Middle frontal gyrus (tissue), 1 donor: ENCODE data around the gene SLC7A11.

Experiments used
- DNase-seq: peaks from one replicate; pipeline ENCODE4 v3.0.0-alpha.2; 2015; ENCODE audit warnings: low spot score; ENCODE audit errors: extremely low spot score

The SLC7A11 gene

DNA sequence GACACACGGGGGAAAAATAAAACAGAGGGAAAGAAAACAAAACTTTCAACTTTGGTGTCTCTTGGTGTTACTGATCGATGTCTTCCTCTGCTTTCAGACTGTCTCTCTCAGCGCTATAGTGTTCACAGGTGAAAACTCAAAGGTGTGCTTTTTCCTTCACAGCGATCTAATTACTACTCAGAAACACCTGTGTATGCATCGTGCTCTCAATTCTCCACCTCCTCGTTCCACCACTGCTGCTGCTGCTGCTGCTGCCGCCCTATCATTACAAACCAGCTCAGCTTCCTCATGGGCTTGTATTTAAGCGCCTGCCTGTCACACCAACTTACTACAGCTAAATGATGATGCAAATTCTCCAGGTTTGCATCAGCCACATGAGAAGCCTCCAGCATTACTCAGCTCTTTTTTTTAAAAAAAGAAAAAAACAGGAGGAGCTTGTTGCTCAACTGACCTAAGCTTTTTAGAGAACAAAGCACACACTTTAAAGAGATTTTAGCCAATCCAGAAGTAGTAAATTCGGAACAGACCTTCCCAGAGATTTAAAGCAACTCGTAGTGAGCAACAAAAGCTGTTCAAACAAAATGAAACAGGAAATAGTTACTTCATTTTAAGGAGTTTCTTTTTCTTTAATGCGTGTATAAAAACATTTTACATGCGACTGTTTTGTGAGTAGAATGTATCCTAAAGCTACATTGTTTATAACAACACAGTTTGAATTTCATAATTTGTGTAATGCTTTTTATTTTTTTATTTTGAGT is at the start of gene SLC7A11:
SLC7A11 (minus strand) TSS at position 274 of the 758 bp plus-strand sequence. CDS start 280 bp downstream, outside the sequence.
- DNase-seq = no peak

DNA sequence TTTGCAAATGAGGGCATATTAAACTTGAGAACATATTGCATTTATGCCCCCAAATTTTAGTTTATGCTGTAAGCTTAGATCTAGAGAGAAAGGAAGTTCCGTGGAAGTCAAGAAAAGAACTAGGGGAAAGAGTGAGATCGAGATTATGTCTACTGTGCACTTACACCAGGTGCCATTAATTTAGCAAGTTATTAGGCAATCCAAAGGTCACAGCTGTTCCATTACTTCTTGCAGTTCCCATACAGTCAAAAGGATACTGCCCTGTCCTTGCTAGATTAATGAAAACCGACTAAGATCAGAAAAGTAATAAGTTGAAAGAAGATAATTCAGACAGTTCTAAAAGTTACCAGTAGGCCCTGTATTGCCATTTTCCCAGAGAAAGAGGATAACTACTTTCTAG is 49.3 kb upstream of the SLC7A11 start:
- DNase-seq = no peak

DNA sequence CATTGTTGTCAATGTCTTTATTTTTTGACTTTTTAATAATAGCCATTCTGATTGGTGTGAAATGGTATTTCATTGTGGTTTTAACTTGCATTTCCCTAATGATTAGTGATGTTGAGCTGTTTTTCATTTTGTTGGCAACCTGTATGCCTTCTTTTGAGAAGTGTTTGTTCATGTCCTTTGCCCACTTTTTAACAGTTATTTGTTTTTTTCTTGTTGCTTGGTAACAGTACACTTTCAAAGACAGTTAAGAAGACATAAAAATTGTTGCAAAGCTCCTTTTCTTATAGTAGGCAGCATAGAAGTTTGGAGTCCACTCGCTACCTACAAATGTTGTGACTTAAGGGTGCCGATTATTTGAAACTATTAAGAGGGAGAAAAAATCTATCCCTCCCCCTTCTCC is 48.7 kb upstream of the SLC7A11 start:
- DNase-seq = no peak

DNA sequence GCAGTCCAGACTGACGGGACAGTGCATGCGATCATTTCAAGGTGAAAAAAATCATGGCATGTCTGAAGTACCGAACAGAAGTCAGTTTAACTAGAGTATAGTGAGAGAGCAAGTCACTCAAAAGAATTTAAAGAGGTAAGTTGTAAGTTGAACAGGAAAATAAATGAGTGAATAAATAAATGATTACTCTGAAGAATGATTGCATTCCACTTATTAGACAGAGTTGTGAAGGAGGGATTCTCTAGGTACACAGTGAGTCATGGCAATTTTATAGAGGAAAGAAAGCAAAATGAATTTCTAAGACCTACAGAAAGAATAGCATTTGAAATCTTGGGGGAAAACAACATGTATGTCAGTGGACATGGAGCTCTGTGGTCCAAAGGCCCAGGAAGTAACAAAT is 37.1 kb upstream of the SLC7A11 start:
- no peak for DNase-seq

DNA sequence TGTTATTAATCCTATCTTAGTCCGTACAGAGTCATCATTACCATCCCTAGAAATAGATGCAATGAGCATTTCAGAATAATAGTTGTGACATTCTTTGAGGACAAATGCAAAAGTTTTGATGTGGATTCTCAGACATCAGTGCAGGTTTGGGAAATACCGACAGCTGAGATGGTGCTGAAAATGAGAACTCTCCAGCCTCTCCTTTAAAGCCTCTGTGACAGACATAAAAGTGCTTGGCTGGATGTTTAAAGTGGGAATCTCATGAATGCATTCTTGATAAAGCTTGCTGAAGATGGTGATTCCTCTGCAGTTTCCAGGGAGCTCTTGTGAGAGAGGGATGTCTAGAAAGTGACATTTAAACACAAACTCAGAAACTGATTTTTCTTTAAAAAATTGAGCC is 35.0 kb upstream of the SLC7A11 start:
- DNase-seq = no peak

DNA sequence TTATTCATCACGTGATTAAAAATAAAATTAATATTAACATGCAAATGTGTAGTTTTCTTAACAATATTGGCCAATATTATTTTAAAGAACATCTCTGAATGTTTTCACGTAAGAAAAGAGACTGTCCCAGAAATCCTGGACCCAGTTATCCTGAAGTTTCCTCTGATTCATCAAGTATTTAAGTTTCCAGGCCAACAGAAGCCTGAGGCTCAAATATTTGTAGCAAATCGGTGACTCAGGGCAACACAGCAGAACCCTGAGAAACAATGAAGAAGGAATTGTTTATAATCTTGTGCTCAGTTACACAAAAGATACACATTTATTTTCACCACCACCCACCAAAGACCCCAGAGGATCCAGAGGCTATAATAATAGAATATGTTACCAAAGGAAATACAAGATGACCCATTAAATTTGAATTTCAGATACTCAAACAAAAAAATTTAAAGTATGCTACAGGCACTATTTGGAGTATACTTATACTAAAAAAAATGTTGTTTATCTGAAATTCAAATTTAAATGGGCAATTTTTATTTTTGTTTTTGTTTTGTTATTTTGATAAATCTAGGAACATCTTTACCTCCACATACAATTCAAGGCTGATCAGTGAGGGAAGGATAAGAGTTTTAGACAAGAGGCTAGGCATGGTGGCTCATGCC is 33.9 kb upstream of the SLC7A11 start:
- no peak for DNase-seq

DNA sequence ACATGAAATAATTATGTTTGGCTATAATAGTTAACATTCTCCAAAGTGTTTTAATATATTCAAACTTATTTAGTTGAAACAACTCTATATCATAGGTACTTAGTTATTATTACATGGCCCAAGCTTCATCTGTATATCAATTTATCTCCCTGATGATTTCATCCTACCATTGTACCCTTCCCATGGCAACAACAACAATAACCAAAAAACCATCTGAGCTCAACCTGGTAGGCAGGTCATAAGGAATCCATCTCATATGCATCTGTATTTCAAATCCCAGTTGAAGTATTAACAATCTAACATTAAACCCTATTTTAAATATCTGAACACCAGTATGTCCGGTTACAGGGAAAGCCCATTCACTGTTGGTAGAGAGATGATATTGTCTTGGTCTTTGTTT is 33.1 kb upstream of the SLC7A11 start:
- no peak for DNase-seq

DNA sequence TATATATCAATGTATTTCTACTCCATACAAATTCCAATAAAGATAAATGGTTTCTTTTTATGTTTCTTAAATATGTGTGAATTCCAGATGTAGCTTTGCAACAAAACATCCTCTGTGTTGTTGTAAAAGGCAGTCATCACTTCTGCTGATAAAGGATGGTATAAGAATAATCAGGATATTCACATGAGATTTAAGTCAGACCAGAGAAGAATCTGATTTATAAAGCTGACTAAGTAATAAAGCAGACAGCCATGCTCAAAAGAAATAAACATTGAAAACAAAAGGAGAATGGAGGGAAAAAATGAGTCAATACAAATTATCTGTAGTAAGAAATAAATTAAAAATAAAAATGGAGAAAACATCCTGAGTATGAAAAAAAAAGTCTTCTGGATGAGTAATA is 27.0 kb upstream of the SLC7A11 start:
- no peak for DNase-seq

DNA sequence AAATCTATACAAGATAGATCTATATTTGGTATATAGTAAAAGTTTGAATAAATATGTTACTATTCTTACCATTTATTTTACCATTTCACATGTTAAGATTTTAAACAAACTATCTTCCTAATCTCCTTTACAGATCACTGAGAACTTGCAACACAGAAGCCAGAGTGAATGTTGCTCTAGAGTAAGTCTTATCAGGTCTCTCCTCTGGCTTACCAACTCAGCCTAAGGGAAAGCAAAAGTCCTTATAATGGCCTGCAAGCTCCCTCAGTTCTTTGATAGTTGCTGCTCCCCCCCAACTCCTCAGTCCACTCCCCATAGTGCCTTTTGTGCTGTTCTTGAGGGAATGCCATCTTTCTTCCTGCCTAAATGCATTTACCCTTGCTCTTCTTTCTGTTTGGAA is 25.7 kb upstream of the SLC7A11 start:
- no peak for DNase-seq

DNA sequence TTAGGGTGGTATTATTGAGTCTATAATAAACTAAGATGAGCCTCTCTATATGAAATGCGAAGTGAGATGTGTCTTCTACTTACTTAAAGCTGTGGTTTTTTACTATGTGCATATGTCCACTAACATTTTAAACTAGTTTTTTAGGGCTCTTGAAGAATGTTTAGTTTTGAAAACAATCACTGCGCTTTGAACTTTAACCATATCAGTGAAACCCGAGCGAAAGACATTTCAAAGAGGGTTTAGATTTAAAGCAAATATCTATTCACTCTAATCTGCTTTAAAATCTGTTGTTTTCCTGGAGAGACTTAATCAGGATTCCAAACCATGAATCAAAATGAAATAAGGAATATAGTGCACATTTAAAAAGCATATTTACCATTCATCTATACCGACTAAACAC is 24.8 kb upstream of the SLC7A11 start:
- no peak for DNase-seq

DNA sequence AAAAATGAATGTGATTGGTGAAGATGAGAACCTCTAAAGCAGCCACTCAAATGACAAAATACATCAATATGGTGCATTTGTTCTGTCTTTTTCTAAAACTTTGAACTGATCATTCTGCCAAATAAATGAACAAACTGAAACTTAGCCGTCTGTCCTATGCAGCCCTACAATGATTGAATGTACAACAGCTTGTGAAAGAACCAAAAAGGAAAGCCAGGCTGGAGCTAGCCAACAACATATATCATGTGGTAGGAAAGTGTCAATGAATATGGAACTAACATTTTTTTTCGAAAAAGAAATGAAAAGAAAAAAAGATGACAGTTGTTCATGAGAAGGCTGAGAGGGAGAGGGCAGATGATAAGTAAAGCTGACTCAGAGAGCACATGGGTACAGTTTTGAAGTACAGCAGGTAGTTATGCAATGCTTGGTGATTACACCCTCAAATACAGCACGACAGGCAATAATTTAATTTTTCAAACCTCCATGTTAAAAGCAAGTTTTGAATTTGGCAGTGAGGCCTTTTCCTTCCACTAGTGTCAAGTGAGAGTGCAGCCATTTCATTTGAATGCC is 21.2 kb upstream of the SLC7A11 start:
- no peak for DNase-seq

DNA sequence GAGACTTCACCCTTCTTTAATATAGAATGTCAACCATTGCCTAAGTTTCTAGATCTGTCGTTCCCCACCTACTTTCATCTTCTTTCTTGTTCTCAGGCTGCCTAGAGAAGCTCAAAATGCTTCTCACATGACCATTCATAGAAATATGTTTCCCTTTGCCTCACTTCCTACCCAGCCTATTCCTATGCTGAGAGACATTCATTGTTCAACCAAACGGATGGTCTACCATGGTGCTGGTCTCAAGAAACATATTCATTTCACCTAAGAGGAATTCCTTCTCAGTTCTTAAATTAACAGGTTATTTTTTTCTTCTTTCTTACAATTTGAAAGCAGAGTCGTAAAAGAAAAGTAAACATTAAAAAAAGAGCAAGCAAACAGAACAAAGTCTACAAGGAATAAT is 20.3 kb upstream of the SLC7A11 start:
- DNase-seq = no peak

DNA sequence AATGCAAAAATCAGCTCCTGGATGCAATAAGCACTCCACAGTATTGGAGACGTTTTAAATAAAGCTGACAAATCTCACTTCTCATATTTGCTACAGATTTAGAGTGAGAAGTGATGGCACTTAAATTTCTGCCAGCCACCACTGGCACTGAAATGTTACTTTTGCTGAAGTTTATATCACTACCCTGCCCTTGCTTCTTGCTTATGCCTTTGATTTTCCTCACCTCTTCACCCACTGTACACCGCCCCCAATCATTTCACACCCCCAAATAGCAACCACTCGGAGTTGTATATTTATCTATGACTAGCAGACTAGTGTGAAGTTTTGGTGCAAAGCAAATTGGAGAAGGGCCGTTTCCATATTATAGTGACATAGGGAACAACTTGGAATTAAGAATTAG is 19.9 kb upstream of the SLC7A11 start:
- no peak for DNase-seq

DNA sequence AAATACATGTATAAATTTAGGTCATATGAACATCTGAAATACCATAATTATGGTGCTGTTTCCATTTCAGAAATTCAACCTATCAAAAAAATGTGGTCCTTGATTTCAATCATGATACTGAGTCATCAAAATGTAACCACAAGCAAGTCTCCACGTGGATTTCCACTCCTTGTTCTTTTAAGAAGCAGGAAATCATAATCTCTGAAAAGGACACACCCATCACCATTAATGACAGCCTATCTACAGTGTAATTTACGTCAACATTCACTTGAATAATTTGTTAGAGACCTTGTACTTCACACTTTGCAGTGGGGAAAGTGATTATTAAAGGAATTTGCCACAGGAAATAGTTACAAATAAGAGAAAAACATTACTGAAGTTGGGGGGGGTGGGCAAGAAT is 17.7 kb upstream of the SLC7A11 start:
- DNase-seq = no peak

DNA sequence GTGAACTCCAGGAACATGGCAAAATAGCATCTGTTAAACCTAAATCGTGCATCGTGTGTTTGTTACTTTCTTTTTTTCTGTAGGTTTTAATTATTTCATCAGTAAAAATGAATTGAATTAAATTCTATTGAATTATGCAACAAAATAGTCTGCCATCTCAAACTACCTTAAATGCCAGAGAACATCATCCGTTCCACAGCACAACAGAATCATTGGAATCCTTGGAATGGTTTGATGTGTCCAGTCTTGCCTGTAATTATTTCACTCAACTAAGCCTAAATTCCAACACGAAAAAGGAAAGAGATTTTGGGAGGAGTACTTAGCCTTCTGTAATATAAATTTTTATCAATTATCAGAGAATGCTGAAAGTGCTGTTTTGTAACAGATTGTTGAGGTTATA is 17.1 kb upstream of the SLC7A11 start:
- DNase-seq = no peak

DNA sequence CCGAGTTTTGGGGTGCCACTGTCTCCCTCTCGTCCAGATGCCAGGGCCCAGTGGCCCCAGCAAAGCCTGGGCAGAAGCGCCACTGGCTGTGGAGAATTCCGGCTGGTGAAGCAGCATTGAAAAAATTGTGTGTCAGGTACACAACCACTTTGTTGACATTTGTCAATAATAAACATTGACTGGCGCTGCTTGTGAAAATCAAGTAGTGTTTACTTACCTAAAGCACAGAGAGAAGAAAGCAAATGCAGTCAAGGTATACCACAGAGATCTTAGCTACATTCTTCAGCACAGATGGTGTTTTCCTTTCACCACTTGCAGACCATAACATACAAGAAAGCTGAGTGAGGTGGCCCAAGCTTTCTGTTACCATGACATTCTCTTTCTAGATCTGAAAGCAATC is 14.5 kb upstream of the SLC7A11 start:
- no peak for DNase-seq

DNA sequence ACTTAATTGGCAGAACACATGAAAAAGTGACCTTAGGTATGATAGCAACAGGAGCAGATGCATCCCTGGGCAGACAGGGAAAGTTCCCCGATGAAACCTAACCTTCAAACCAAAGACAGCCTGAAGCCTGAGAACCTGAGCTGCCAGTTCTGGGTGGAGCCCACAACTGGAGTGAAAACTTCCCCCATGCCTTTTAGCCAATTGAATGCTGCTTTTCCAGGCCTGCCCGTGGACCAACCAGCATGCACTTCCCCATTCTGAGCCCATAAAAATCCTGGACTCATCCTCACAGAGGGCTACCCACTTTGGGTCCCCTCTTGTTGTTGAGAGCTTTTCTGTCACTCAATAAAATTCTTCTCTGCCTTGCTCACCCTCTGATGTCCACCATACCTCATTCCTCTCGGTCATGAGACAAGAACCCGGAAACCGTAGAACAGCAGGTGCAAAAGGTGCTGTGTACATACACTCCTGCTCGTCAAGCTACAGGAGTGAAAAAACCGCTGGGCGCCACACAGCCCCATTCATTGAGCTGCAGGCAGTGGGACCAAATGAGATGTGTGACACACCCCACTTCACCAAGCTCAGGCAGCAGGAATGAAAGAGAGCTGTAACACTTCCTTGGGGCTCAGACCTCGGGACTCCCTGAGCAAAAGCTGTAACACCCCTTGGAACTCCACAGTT is 13.9 kb upstream of the SLC7A11 start:
- DNase-seq = no peak

DNA sequence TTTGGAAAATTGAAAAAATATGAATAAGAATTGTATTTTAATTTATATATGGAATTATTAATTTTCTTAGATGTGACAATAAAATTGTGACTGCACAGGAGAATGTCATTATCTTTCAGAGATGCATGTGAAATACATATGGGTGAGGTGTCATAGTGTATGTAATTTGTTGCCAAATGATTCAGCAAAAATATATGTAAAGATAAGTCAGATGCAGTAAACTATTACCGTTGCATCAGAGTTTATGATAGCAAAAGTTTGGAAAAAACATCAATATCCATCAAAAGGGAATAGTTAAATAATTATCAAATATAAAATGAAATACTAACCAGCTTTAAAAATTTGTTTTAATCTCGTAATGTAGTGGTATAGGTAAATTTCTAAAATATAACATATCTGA is 10.4 kb upstream of the SLC7A11 start:
- no peak for DNase-seq

DNA sequence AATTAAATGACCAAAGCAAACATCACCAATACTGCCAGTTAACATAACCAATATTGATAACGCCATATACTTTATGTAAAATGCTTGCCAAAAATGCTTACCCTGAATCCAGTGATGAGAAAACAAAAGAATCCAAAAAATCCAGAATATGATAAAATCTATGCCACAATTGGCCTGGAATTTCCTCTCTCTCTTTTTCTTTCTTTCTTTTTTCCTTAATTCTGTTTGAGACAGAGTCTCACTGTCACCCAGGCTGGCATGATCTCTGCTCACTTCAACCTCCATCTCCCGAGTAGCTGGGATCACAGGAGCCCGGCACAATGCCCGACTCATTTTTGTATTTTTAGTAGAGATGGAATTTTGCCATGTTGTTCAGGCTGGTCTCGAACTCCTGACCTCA is 9.8 kb upstream of the SLC7A11 start:
- DNase-seq = no peak

DNA sequence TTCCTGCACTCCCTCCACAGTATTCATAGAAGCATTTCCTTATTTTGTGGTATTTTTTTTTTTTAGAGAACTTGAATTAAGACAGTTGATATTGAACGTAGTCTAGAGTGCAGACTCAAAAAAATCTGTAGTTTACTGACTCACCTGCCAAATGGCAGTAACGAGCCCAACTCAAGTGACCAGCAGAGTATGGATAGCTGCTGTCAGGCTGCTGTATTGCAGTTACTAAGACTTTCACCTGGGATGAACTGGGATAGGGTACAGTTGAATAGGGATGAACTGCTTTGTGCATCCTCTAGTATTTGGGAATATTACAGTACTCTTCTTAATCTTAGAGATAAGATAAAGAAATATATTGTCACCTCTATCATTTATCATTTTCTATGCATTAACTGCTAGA is 7.0 kb upstream of the SLC7A11 start:
- no peak for DNase-seq

DNA sequence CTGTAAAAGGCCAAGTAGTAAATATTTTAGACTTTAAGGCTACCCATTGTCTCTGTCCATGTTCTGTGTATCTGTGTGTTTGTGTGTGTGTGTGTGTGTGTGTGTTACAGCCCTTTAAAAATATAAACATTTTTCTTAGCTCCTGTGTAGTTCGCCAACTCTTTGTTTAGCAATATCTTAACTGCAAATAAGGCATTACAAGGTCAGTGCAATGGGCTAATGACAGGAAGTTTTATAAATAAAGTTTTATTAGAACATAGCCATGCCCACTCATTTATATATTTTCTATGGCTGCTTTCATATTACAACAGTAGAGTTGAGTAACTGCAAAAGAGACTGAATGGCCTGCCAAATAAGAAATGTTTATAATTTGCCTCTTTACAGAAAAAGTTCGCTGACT is 5.9 kb upstream of the SLC7A11 start:
- no peak for DNase-seq

DNA sequence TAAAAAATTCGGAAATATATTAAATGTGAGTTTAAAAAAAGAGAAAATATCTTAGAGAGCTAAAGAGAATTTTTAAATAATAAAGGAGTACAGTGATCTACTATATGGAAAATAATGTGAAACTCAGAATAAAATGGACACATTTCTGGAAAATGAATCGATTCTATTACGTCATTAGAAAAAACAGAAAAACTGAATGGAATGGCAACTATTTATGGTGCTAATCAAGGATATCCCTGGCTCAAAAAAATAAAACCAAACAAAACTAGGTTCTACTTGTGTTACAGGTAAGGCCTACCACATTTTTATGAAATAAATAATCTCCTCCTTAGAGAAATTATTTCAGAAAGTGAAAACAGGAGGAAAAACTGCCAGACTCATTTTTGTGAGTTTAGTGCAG is 5.5 kb upstream of the SLC7A11 start:
- DNase-seq = no peak
